HG03196 (cell line): Measurements from ENCODE around the gene SLC36A2.
"Not testable (repeated sequence)": the region's sequence is repeated elsewhere in the genome, so short reads cannot be mapped to it uniquely, and the experiment has no call there.

ENCODE experiments used
- ATAC-seq: cut with Tn5 transposase; IDR thresholded peaks from one replicate; pipeline ENCODE4 v1.9.1; 2021; ENCODE audit not compliant: unreplicated experiment

Gene SLC36A2

GRCh38 chr5:151347369-151347768, at the start of gene SLC36A2:
Gene SLC36A2, minus strand, starts transcription at chr5:151347559. Its CDS starts 99 bp downstream, at chr5:151347460.
- ATAC-seq, result no peak

GRCh38 chr5:151388960-151389359, 41.6 kb upstream of the SLC36A2 start:
- ATAC-seq, result no peak

- ATAC-seq, result no peak
These were observed 36.7 kb upstream of the SLC36A2 start for GRCh38 chr5:151384106-151384505.

GRCh38 chr5:151383011-151383410, 35.7 kb upstream of the SLC36A2 start:
- no peak for ATAC-seq

GRCh38 chr5:151382576-151382975, 35.2 kb upstream of the SLC36A2 start:
- no peak for ATAC-seq

GRCh38 chr5:151381899-151382298, 34.5 kb upstream of the SLC36A2 start:
- no peak for ATAC-seq

GRCh38 chr5:151378616-151379015, 31.3 kb upstream of the SLC36A2 start:
- ATAC-seq, result no peak

GRCh38 chr5:151374539-151374938, 27.2 kb upstream of the SLC36A2 start:
- no peak for ATAC-seq

- ATAC-seq, result not testable (repeated sequence)
These were observed 19.7 kb upstream of the SLC36A2 start for GRCh38 chr5:151367038-151367437.

GRCh38 chr5:151363673-151364072, 16.3 kb upstream of the SLC36A2 start:
- no peak for ATAC-seq

- no peak for ATAC-seq
These were observed 15.6 kb upstream of the SLC36A2 start for GRCh38 chr5:151362970-151363369.

- no peak for ATAC-seq
These were observed 12.0 kb upstream of the SLC36A2 start for GRCh38 chr5:151359391-151359790.

- no peak for ATAC-seq
These were observed 10.4 kb upstream of the SLC36A2 start for GRCh38 chr5:151357792-151358191.

- no peak for ATAC-seq
These were observed 9.7 kb upstream of the SLC36A2 start for GRCh38 chr5:151357097-151357496.

- no peak for ATAC-seq
These were observed 4.3 kb upstream of the SLC36A2 start for GRCh38 chr5:151351671-151352070.

GRCh38 chr5:151348789-151349188, 1.4 kb upstream of the SLC36A2 start:
- ATAC-seq, result no peak

GRCh38 chr5:151345808-151346478, 1.4 kb downstream of the SLC36A2 start:
- no peak for ATAC-seq

- no peak for ATAC-seq
These were observed 2.1 kb downstream of the SLC36A2 start for GRCh38 chr5:151345187-151345807.

- ATAC-seq, result no peak
These were observed 3.3 kb downstream of the SLC36A2 start for GRCh38 chr5:151344088-151344487.

- no peak for ATAC-seq
These were observed 7.4 kb downstream of the SLC36A2 start for GRCh38 chr5:151340004-151340403.

GRCh38 chr5:151338734-151339133, 8.6 kb downstream of the SLC36A2 start:
- ATAC-seq, result no peak

- ATAC-seq, result no peak
These were observed 14.5 kb downstream of the SLC36A2 start for GRCh38 chr5:151332857-151333256.

- ATAC-seq, result no peak
These were observed 18.6 kb downstream of the SLC36A2 start for GRCh38 chr5:151328734-151329133.
